Calu3 (cell line): ENCODE measurements around the gene TBXAS1. TPM values are rescaled to one million over a fixed set of nuclear protein-coding genes. Genes with fewer than 3 reads are reported as not detected.

Experiments
- BruUV-seq: library from RNA; stranded (reverse); fragments of 400-500 nt; replicated peaks from 2 replicates; lab custom pipeline; 2021; lab: Mats Ljungman, UMichigan
- CTCF ChIA-PET: fragments of 300-600 bp; sonication (Branson Sonifier 250); formaldehyde crosslinking; loops from one replicate; lab custom pipeline; 2022; ENCODE audit warnings: antibody characterized with exemption; lab: Charles Lee
- DNase-seq: peaks from one replicate; pipeline ENCODE4 v3.0.0; 2022
- H3K27ac Mint-ChIP-seq: one replicate; pipeline ENCODE4 v1.8.0; 2022; ENCODE audit warnings: mixed read lengths; ENCODE audit not compliant: unreplicated experiment
- H3K27me3 Mint-ChIP-seq: one replicate; pipeline ENCODE4 v1.8.0; 2022; ENCODE audit warnings: mixed read lengths; ENCODE audit not compliant: unreplicated experiment
- H3K36me3 Mint-ChIP-seq: one replicate; pipeline ENCODE4 v1.8.0; 2022; ENCODE audit warnings: mild to moderate bottlenecking, moderate library complexity, mixed read lengths; ENCODE audit not compliant: insufficient read depth, unreplicated experiment
- H3K4me1 Mint-ChIP-seq: one replicate; pipeline ENCODE4 v1.8.0; 2022; ENCODE audit warnings: mild to moderate bottlenecking, low read depth, mixed read lengths; ENCODE audit not compliant: unreplicated experiment
- H3K4me3 Mint-ChIP-seq: one replicate; pipeline ENCODE4 v1.8.0; 2022; ENCODE audit warnings: mild to moderate bottlenecking, low read depth, moderate library complexity, mixed read lengths; ENCODE audit not compliant: unreplicated experiment
- H3K9me3 Mint-ChIP-seq: one replicate; pipeline ENCODE4 v1.8.0; 2022; ENCODE audit warnings: low read depth, mixed read lengths; ENCODE audit not compliant: unreplicated experiment
- intact Hi-C: fragments of 100-400 bp; cut with micrococcal nuclease; formaldehyde crosslinking; loops from one replicate; pipeline ENCODE4 v1.10.0; 2022; ENCODE audit not compliant: unreplicated experiment
- total RNA-seq: library from RNA; stranded (reverse); gene quantifications from 2 replicates; pipeline ENCODE4 v1.2.3, GENCODE V29; 2022
- TF ChIP-seq, protein P1 (sequence below): fragments of 200-600 bp; IDR thresholded peaks from one replicate; pipeline ENCODE4 v1.8.0; 2022; ENCODE audit warnings: antibody characterized with exemption; ENCODE audit not compliant: unreplicated experiment

Gene TBXAS1
- total RNA-seq, 1 experiment from 2014 or later: 33.0 TPM

- CTCF ChIA-PET: no interaction called here
- H3K4me3 Mint-ChIP-seq: no peak overlapping the region
- no peaks in the 10 kb centered on the region for H3K9me3 Mint-ChIP-seq
- H3K36me3 Mint-ChIP-seq: peaks cover 12% of the 10 kb centered on the region
- intact Hi-C loops: no loop called here
- TF ChIP-seq, protein P1, sequence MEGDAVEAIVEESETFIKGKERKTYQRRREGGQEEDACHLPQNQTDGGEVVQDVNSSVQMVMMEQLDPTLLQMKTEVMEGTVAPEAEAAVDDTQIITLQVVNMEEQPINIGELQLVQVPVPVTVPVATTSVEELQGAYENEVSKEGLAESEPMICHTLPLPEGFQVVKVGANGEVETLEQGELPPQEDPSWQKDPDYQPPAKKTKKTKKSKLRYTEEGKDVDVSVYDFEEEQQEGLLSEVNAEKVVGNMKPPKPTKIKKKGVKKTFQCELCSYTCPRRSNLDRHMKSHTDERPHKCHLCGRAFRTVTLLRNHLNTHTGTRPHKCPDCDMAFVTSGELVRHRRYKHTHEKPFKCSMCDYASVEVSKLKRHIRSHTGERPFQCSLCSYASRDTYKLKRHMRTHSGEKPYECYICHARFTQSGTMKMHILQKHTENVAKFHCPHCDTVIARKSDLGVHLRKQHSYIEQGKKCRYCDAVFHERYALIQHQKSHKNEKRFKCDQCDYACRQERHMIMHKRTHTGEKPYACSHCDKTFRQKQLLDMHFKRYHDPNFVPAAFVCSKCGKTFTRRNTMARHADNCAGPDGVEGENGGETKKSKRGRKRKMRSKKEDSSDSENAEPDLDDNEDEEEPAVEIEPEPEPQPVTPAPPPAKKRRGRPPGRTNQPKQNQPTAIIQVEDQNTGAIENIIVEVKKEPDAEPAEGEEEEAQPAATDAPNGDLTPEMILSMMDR: no peak
- no peaks in the 10 kb centered on the region for H3K27me3 Mint-ChIP-seq
- no peaks in the 10 kb centered on the region for H3K4me1 Mint-ChIP-seq
- no peak for DNase-seq
- no TSS peak for BruUV-seq
- no peak overlapping the region for H3K27ac Mint-ChIP-seq
These were observed 185.1 kb downstream of the TBXAS1 start for GRCh38 chr7:140014123-140014522.

DNA sequence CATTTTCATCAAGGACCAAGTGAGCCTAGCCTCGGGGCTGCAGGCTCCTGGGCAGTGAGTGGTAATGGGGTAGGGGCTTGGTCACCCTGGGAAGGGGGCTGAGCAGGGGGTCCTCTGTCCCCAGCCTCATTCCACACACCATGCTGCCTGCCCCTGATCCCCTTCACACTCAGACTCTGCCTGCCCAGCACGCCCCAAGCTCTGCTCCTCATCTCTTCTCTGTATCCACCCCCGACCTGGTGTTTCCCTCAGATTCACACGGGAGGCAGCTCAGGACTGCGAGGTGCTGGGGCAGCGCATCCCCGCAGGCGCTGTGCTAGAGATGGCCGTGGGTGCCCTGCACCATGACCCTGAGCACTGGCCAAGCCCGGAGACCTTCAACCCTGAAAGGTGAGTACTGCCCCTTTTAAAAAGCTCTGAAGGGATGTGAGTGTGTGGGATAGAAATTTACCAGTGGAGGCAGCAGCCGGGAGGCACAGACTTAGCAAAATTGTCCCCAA is 186.5 kb downstream of the TBXAS1 start:
- DNase-seq: no peak
- H3K27ac Mint-ChIP-seq: no peak overlapping the region
- BruUV-seq: no TSS peak
- no peaks in the 10 kb centered on the region for H3K4me1 Mint-ChIP-seq
- H3K27me3 Mint-ChIP-seq: no peaks in the 10 kb centered on the region
- CTCF ChIA-PET: no interaction called here
- intact Hi-C loops: no loop called here
- no peak overlapping the region for H3K4me3 Mint-ChIP-seq
- peaks cover 12% of the 10 kb centered on the region for H3K36me3 Mint-ChIP-seq
- TF ChIP-seq, protein P1: no peak
- no peaks in the 10 kb centered on the region for H3K9me3 Mint-ChIP-seq

GRCh38 chr7:140016540-140016939 is 187.5 kb downstream of the TBXAS1 start:
- H3K27ac Mint-ChIP-seq: no peak overlapping the region
- peaks cover 13% of the 10 kb centered on the region for H3K36me3 Mint-ChIP-seq
- H3K4me3 Mint-ChIP-seq: no peak overlapping the region
- BruUV-seq: no TSS peak
- TF ChIP-seq, protein P1: no peak
- CTCF ChIA-PET: interaction anchor here (0.7 kb wide), 1 partner anchor 563 kb away, joined by 5 read pairs; no protein-coding TSS in a partner anchor
- no peak for DNase-seq
- no peaks in the 10 kb centered on the region for H3K27me3 Mint-ChIP-seq
- H3K4me1 Mint-ChIP-seq: no peaks in the 10 kb centered on the region
- H3K9me3 Mint-ChIP-seq: no peaks in the 10 kb centered on the region
- intact Hi-C loops: no loop called here

- Mint-ChIP-seq H3K4me1 (no peaks in the 10 kb centered on the region), H3K27me3 (no peaks in the 10 kb centered on the region), H3K36me3 (peaks cover 11% of the 10 kb centered on the region), H3K27ac (no peak overlapping the region), H3K9me3 (no peaks in the 10 kb centered on the region), H3K4me3 (no peak overlapping the region)
- BruUV-seq: no TSS peak
- CTCF ChIA-PET: no interaction called here
- DNase-seq: no peak
- TF ChIP-seq, protein P1: no peak
- intact Hi-C loops: no loop called here
These were observed 188.0 kb downstream of the TBXAS1 start for GRCh38 chr7:140017034-140017433.
